Right atrium auricular region (tissue), 2 donors: ENCODE measurements around the gene CAPZA1. TPM values are rescaled to one million over a fixed set of nuclear protein-coding genes. Genes with fewer than 3 reads are reported as not detected.

ENCODE experiments used
- DNase-seq: peaks from one replicate; pipeline ENCODE4 v3.0.0-alpha.2; 2019; ENCODE audit warnings: low spot score
- H3K27ac ChIP-seq, 2 donors: fragments of 200-600 bp; sonication (generic); 1 replicate in 1 of 2; 2 replicates in 1 of 2; pipeline ENCODE4 v1.5.1; 2016 to 2019
- H3K27me3 ChIP-seq, 2 donors: fragments of 200-600 bp; sonication (generic); one replicate each; pipeline versions ENCODE4 v1.5.1 to v1.6.0; 2017 to 2019
- H3K36me3 ChIP-seq: fragments of 200-600 bp; sonication (generic); one replicate; pipeline ENCODE4 v1.5.1; 2016
- H3K4me1 ChIP-seq, 2 donors: fragments of 200-600 bp; sonication (generic); one replicate each; pipeline versions ENCODE4 v1.5.1 to v1.6.0; 2017 to 2019
- H3K4me3 ChIP-seq, 2 donors: fragments of 200-600 bp; sonication (generic); 1 replicate in 1 of 2; 2 replicates in 1 of 2; pipeline ENCODE4 v1.5.1; 2017 to 2019; ENCODE audit warnings: mild to moderate bottlenecking in 1 of 2, moderate library complexity in 1 of 2
- H3K9me3 ChIP-seq, 2 donors: fragments of 200-600 bp; sonication (generic); one replicate each; pipeline ENCODE4 v1.5.1; 2019
- CTCF ChIP-seq, 2 donors: fragments of 200-600 bp; sonication (generic); IDR thresholded peaks; one replicate each; pipeline ENCODE4 v1.5.1; 2019; ENCODE audit warnings: antibody characterized with exemption in 2 of 2
- total RNA-seq, 2 donors: library from RNA; depleted of rRNA; stranded (reverse); fragments of >200 nt; gene quantifications; one replicate each; pipeline ENCODE4 v1.1.0, GENCODE V29; 2016

The CAPZA1 gene
- total RNA-seq, 2 donors from 2014 or later = 29.0 to 46.0 TPM

GRCh38 chr1:112717263-112717873 lies 97.7 kb downstream of the CAPZA1 start:
- Histone ChIP-seq H3K36me3 (no peaks in the 10 kb centered on the region), H3K4me3 (no peak overlapping the region), H3K27me3 (no peaks in the 10 kb centered on the region), H3K9me3 (no peaks in the 10 kb centered on the region), H3K4me1 (peaks cover 0 to 31% of the 10 kb centered on the region in 2 donors), H3K27ac (no peak overlapping the region)
- TF ChIP-seq CTCF (IDR thresholded peaks at IDR 0.05) = no peak
- DNase-seq = no peak

- no peaks in the 10 kb centered on the region for H3K9me3 ChIP-seq
- H3K36me3 ChIP-seq = no peaks in the 10 kb centered on the region
- DNase-seq = no peak
- H3K4me1 ChIP-seq = peaks cover 0 to 35% of the 10 kb centered on the region in 2 donors
- H3K27ac ChIP-seq = no peak overlapping the region
- no peaks in the 10 kb centered on the region for H3K27me3 ChIP-seq
- peak; percentile 86 to 89 for TF ChIP-seq CTCF (IDR thresholded peaks at IDR 0.05)
- peak overlapping the region in 1 of 2 donors; percentile 37 for H3K4me3 ChIP-seq
Measured at GRCh38 chr1:112718691-112719418, 99.2 kb downstream of the CAPZA1 start.

GRCh38 chr1:112719706-112720105 lies 100.1 kb downstream of the CAPZA1 start:
- H3K27me3 ChIP-seq = no peaks in the 10 kb centered on the region
- H3K4me3 ChIP-seq = no peak overlapping the region
- no peaks in the 10 kb centered on the region for H3K36me3 ChIP-seq
- H3K9me3 ChIP-seq = no peaks in the 10 kb centered on the region
- H3K4me1 ChIP-seq = peaks cover 0 to 27% of the 10 kb centered on the region in 2 donors
- TF ChIP-seq CTCF (IDR thresholded peaks at IDR 0.05) = no peak
- DNase-seq = no peak
- no peak overlapping the region for H3K27ac ChIP-seq

GRCh38 chr1:112720800-112721199 lies 101.2 kb downstream of the CAPZA1 start:
- no peak for TF ChIP-seq CTCF (IDR thresholded peaks at IDR 0.05)
- DNase-seq = no peak
- no peaks in the 10 kb centered on the region for H3K27me3 ChIP-seq
- H3K4me3 ChIP-seq = no peak overlapping the region
- H3K27ac ChIP-seq = no peak overlapping the region
- no peaks in the 10 kb centered on the region for H3K9me3 ChIP-seq
- peaks cover 0 to 21% of the 10 kb centered on the region in 2 donors for H3K4me1 ChIP-seq
- no peaks in the 10 kb centered on the region for H3K36me3 ChIP-seq

Other genes starting within 250 kb of the CAPZA1 start
- gene CTTNBP2NL, start 223.6 kb upstream of the CAPZA1 start, total RNA-seq = 10 to 100 TPM; 10.2 to 13.4 TPM
- gene WNT2B, start 110.9 kb upstream of the CAPZA1 start, total RNA-seq = 10 to 100 TPM in 1 of 2 donors, 1 to 10 TPM in 1; 4.8 to 18.6 TPM
- 10 to 100 TPM; 10.5 to 14.5 TPM for gene ST7L, start 691 bp upstream of the CAPZA1 start, total RNA-seq
- 10 to 100 TPM; 10.5 to 11.4 TPM for gene MOV10, start 54.8 kb downstream of the CAPZA1 start, total RNA-seq
- 100 to 1,000 TPM; 190 to 330 TPM for gene RHOC, start 87.3 kb downstream of the CAPZA1 start, total RNA-seq
- gene PPM1J, start 95.5 kb downstream of the CAPZA1 start, total RNA-seq = 1 to 10 TPM; 5.5 to 7.9 TPM